Liver (tissue), 3 donors: ENCODE data around the gene ARHGEF10L.

Source experiments
- CTCF ChIP-seq: fragments of 150-350 bp; IDR thresholded peaks from 2 replicates; pipeline ENCODE4 v1.5.1; 2017; ENCODE audit warnings: improper control_type of control experiment, low read depth, low read length; ENCODE audit not compliant: missing input control
- EGR1 ChIP-seq, 2 donors: IDR thresholded peaks; 2 replicates each; pipeline ENCODE4 v1.6.1; 2016 to 2018; ENCODE audit warnings: antibody characterized with exemption in 2 of 2, low read depth in 2 of 2
- JUND ChIP-seq, 2 donors: IDR thresholded peaks; 2 replicates each; pipeline ENCODE4 v1.6.1; 2016; ENCODE audit warnings: antibody characterized with exemption in 2 of 2
- YY1 ChIP-seq: IDR thresholded peaks from 2 replicates; pipeline ENCODE4 v1.6.1; 2016; ENCODE audit warnings: antibody characterized with exemption, mild to moderate bottlenecking
- donor health status: healthy.
- donor health status: healthy.

GRCh38 chr1:17711577-17711910, 172.0 kb downstream of the ARHGEF10L start:
- no peak for TF ChIP-seq CTCF
- no peak for TF ChIP-seq JUND (IDR thresholded peaks at IDR 0.05)
- TF ChIP-seq YY1 = no peak
- TF ChIP-seq EGR1 (IDR thresholded peaks at IDR 0.05; ENCODE audit: low read depth in 2 of 2) = no peak
